ENCODE measurements around the gene IL1A.

Gene IL1A

GRCh38 chr2:112764071-112765044, 19.9 kb downstream of the IL1A start, which contains the start of gene CKAP2L:
Gene CKAP2L (minus strand): TSS chr2:112764609. CDS start chr2:112764598, 11 bp downstream.
- DNase-seq = peak; percentile 53 to 99 (median 92)

- no peak for DNase-seq
These were observed 22.0 kb downstream of the IL1A start for GRCh38 chr2:112762276-112762675.

GRCh38 chr2:112760149-112760548, 24.1 kb downstream of the IL1A start:
- DNase-seq = no peak

DNA sequence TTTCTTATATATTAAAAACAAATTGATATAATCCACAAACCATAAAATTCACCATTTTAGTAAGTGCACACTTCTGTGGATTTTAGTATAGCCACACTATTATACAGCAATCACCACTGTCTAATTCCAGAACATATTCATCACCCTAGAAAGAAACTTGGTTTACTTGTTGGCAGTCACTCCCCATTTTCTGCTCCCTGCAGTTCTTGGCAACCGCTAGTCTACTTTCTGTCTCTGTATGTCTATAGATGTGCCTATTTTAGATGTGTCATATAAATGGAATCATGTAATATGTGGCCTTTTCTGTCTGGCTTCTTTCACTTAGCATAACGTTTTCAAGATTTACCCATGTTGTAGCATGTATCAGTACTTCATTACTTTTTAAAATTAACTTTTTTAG, 25.6 kb downstream of the IL1A start:
- DNase-seq = no peak

DNA sequence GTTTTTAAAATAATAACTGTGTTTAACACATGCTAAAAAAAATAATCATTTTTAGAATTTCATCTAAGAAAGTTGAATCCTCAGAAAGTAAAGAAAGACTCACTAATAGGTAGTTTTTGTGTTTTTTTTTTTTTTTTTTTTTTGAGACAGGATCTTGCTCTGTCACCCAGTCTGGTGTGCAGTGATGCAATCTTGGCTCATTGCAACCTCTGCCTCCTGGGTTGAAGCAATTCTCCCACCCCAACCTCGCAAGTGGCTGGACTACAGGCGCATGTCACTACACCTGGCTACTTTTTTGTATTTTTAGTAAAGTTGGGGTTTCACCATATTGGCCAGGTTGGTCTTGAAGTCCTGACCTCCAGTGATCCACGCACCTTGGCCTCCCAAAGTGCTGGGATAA, 27.0 kb downstream of the IL1A start:
- no peak for DNase-seq

GRCh38 chr2:112756207-112756606, 28.1 kb downstream of the IL1A start:
- no peak for DNase-seq

DNA sequence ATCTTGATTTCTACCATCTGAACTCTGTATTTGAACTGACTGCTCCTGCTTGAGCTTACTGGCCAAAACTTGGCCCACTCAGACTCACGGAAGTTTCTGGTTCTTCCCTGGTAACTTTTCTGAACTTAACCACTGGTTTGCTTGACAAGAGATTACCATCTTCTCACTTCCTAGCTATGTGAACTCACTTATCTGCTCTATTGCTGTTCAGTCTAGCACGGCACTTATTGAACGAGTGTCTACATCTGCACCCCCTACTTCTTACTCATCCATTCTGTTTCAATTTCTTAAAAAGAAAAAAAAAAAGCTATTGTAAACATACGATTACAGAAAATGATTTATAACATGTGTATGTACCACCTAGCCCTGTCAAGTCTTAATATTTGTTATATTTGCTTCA, 28.8 kb downstream of the IL1A start:
- DNase-seq = no peak

- DNase-seq = no peak
These were observed 29.7 kb downstream of the IL1A start for GRCh38 chr2:112754564-112754963.

GRCh38 chr2:112752667-112753066, 31.6 kb downstream of the IL1A start:
- no peak for DNase-seq

DNA sequence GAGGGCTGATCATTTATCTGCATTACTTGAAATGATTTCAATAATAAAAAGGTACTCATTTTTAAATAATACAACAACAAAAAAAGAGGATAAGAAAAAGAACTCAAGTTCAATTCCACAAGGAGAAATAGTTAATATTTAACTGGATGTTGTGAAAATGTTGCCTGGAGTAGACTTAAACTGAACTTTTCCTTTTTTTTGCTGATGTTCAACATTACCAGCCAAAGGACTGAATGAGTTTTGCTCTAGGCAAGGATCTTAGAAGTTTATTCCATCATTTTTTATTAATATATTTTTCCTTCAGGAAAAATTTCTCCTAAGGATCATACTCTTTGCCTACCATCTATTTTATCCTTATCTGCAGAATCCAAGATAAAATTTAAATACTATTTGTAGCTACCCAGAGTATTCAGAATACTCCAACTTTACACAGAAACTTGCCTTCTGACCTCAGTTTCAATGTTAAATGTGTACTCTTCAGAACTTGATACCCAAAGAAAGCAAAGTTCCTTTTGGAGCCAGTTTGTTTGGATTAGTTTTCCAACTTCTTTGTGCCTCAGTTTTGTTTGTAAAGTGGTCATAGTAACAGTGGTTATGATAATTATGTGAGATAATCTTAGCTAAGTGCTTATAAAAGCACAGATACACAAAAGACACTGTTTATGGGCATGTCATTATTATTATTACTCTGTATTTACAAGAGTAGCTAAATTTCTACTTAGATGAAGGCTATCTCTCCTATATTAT, 32.7 kb downstream of the IL1A start:
- DNase-seq = no peak

GRCh38 chr2:112750560-112750843, 33.8 kb downstream of the IL1A start:
- no peak for DNase-seq

GRCh38 chr2:112749755-112750559, 34.3 kb downstream of the IL1A start:
- DNase-seq = peak in 51 of 56 donors; percentile 5 to 83 (median 50)

- no peak for DNase-seq
These were observed 43.8 kb downstream of the IL1A start for GRCh38 chr2:112740527-112740926.

- no peak for DNase-seq
These were observed 46.6 kb downstream of the IL1A start for GRCh38 chr2:112737542-112738232.

- DNase-seq = no peak
These were observed 50.4 kb downstream of the IL1A start for GRCh38 chr2:112733871-112734270.

GRCh38 chr2:112733456-112733855, 50.8 kb downstream of the IL1A start:
- no peak for DNase-seq

GRCh38 chr2:112731479-112731878, 52.8 kb downstream of the IL1A start:
- no peak for DNase-seq

DNA sequence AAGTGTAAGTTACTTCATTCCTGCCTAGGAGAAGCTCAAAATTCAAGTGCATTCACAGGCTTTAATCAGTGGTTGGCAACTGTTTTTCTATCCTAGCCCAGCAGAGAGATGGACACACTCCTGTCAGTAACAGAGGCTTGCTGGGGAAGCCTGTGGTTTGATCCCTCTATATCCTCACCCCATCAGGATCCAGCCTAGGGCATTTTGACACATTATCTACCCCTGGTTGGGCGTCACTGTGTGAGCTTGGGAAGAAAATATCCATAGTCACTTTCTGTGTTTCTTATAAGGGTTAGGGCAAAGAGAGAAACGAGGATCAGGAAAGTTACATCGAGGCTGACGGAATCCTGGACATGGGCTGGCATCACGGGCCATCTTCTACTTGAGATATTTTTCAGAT, 53.5 kb downstream of the IL1A start:
- no peak for DNase-seq

- DNase-seq = no peak
These were observed 54.1 kb downstream of the IL1A start for GRCh38 chr2:112730216-112730615.

DNA sequence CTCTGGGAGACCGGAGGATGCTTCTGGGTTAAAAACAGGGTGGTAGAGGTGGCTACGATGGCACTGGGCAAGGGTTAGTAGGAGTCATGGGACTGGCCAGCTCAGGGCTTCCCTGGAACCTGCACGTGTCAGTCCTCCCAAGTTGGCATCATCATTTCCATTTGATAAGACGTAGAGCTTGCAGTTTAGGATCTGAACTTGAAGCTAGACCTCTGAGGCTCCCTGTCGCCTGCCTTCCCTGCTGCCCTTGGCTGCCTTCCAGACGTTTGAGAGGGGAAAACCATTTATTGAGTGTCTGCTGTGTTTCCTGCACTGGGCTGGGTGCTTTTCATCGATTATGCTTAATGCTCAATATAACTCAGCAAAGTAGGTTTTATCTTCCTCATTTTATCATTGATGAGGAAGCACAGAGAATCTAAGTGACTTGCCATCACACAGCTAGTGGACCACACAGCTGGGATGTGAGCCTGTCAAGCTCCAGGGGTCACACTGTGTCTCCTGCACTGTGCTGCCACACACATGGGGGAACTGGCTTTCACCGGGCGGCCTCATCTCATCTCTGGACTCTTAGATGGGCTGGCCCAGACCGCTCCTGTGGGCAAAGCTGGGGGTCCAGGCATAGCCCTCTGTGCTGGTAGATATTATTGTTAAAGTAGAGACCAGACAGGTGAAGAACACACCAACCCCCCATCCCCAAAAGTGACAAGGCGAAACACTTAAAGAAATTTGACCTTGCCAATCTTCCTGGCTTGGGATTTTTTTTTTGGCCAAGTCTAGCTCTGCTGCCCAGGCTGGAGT, 55.7 kb downstream of the IL1A start:
- no peak for DNase-seq
